Renal cortical epithelial cell (primary cell): ENCODE data around the gene VPS8. TPM values are rescaled to one million over a fixed set of nuclear protein-coding genes. Genes with fewer than 3 reads are reported as not detected.

Experiments
- DNase-seq: peaks from one replicate; pipeline ENCODE4 v3.0.0-alpha.2; 2011; ENCODE audit warnings: low read depth
- total RNA-seq: library from RNA; depleted of rRNA; stranded (reverse); fragments of >200 nt; gene quantifications from 2 replicates; pipeline ENCODE4 v1.2.3, GENCODE V29; 2014

The VPS8 gene
- total RNA-seq, 1 donor from 2014 or later, result 67.8 TPM

GRCh38 chr3:184811034-184811433 lies 932 bp upstream of the VPS8 start:
- DNase-seq, result no peak

- no peak for DNase-seq
These were observed 335 bp upstream of the VPS8 start for GRCh38 chr3:184811663-184811998.

DNA sequence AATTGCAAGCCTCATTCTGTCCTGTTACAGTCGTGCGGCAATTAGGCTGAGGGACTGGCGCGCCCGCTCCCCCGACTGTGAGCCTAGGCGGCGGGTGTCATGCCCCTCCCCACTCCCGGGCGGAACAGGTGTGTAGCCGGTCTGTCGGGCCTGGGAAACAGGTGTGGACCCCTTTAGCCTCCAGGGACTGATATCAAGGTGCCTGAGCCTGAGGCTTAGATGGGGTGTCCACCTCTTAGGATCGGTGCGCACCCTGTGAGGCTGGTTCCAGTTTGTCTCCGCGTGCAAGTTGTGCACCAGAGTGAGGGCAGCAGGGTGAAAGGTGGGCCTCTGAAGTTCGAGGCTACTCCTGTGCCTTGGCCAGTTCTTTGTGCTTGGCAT lies 686 bp downstream of the VPS8 start:
- DNase-seq, result no peak

DNA sequence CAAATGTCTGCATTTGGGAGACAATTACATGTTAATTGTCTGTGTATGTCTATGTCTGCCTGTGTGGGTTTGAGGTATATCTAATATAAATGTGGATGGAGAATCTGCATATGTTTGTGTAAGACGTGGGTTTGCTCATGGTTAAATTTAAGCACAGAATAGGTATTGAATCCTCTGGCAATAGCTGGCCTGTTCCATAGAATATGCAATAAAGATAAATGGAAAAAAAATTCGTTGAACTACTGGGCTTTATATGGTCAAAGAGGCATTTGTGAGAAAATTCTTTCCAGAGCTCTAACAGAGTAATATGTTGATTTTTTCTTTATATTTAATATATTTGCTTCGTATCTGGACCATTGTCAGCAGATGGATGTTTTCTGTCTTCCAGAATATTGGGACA lies 1.4 kb downstream of the VPS8 start:
- DNase-seq, result no peak

DNA sequence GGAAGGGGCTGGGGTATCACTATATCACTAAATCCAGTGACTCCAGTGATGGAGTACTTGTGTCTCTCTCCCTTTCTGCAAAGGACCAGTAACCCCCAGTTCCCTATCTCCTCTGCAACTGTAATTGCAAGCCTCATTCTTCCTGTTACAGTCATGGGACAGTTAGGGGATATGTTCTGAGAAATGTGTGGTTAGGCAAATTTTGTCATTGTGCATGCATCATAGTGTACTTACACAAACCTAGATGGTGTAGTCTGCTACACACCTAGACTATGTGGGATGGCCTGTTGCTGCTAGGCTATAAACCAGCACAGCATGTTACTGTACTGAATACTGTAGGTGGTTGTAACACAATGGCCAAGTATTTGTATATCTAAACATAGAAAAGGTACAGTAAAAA lies 2.2 kb downstream of the VPS8 start:
- DNase-seq, result no peak

DNA sequence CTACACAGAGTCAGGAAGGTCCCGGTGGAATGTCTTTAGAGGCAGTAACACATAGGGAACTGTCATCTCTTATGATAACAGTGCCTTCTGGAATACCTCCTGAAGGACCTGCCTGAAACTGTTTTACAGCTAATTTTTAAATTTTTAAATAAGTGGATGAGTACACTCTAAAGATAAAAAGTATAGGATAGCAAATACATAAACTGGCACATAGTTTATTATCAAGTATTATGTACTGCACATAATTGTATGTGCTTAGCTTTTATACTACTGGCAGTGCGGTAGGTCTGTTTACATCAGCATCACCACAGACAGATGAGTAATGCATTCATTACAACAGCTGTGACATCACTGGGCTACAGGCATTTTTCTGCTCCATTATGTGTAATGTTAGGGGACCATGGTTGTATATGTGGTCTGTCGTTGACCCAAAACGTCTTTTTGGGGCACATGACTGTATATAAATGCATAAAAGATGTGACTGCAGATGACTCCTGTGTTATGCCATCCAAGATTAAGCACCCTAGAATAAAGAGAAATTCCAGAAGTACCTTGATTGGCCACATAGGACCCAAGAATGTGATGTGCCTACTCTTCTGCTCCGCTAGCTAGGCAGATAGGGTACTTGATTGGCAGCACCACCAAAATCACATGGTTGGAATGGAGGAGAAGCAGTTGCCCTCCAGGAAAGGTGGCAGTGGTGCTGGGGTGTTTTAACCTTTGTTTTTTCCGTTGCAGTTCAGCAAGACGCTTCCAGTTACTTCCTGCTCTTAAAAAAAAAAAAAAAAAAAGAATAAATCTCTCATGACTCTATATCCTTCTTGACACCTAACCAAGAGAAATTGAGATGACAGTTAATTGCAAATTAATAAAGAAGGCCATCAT lies 3.3 kb downstream of the VPS8 start:
- DNase-seq, result peak; percentile 13

DNA sequence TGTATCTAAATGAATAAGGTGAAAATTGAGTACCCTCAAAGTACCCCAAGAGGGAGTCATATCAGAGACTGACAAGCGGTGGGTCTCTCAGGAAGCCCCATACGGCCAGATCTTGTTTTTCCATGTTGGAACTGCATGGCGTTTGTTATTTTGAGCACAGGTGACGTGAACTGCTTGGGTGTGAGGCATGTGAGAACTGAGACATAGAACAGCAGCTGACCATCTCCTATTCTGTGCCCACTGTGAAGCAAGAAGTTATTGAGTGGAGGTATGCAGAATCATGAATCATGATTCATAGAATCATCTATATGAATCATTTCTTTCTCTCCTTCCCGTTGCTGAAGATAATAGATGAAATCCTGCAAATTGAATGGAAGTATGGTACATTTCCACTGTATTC lies 4.6 kb downstream of the VPS8 start:
- DNase-seq, result no peak

DNA sequence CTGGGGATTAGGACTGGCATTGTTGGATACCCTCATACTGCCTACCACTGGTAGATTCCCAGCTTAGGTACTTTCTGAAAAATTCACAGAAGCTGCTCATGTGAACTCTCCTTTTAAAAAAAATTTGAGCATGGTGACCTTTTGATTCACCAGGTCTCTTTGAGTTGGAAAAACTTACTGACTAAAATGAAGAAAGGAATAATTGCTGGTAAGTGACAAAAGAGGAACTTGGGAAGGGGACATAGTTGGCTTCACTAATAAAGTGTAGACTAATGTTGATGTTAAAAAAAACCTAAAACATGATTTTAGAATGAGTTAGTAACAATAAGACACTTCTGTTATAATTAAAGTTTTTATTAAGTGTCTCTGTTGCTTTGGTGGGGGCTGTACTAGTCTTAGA lies 8.6 kb downstream of the VPS8 start:
- DNase-seq, result no peak

- DNase-seq, result no peak
These were observed 9.1 kb downstream of the VPS8 start for GRCh38 chr3:184821034-184821433.

DNA sequence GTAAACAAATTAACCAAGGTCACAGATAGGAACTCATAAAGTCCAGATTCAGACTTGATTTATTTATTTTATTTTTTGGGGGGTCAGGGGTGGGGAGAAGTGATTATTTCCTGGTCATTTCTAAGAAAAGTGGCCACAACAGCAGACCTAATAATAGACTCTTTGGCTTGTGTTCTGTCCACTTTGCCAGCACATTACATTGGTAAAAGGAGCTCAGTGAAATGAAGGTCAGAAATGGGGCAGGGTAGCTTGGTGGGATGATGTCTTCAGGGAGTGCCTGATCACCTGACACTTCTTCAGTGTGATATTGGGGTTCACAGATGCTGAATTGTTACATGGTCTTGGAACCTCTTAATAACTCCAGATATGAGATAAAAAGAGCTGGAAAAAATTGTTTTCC lies 10.1 kb downstream of the VPS8 start:
- no peak for DNase-seq

DNA sequence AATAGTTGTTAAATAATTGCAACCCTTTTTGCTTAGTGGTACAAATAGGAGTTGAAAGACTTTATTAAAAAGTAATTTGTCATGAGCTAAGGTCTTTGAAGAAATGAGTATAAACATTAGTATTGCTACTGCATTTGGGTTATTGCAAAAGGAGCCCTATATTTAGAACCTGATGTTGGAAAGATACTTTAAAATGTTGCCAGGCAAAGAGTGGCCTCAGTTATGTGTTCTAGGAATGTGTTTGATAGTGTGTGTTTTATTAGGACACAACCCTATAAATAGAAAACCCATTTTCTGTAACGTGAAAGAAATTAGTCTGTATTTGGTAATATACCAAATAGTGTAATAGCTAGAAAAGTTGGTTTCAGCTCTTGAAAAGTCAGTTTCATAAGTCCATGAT lies 10.7 kb downstream of the VPS8 start:
- DNase-seq, result no peak

- no peak for DNase-seq
These were observed 12.0 kb downstream of the VPS8 start for GRCh38 chr3:184823990-184824389.

DNA sequence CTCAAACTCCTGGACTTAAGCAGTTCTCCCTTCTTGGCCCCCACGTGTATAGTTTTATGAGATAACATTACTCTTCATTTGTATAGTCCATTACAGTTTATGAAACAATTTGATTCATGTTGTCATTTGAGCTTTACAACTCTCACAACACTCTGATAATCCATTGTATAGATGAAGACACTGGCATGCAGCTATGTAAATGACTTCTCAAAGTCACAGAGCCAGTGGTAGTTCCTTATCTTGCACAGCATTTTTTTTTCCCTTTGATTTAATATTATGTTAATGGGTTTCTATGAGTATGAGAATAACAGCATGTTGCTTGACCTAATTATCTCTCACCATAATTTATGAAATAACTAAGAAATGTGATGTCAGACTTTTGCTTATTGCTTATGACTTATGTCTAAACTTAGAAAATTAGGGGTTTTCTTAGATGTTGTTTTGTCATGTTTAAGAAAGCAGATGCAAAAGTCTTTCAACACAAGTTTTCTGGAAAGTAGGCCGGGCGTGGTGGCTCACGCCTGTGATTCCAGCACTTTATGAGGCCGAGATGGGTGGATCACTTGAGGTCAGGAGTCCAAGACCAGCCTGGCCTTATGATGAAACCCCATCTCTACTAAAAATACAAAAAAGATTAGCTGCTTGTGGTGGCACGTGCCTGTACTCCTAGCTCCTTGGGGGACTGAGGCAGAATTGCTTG lies 13.3 kb downstream of the VPS8 start:
- DNase-seq, result no peak

- no peak for DNase-seq
These were observed 15.6 kb downstream of the VPS8 start for GRCh38 chr3:184827572-184827971.

- DNase-seq, result no peak
These were observed 20.1 kb downstream of the VPS8 start for GRCh38 chr3:184832044-184832443.

DNA sequence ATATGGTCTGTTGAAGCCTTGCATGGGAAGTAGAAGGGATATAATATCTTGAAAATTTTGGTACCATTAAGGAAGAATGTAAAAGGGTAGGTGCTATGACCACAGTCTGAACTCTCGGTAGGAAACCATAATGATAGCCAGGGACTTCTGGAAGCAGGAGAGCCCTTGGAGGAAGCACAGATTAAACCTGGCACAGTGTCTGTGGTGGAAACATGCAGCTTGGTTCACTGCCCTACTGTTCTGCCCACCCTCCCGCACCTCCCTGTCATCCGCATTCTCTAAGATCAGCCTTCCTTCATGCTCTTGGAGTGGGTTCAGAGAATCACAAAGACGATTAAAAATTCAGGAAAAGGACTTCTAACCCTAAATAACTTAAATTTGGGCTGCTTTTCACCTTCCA lies 20.9 kb downstream of the VPS8 start:
- DNase-seq, result no peak

- DNase-seq, result no peak
These were observed 24.3 kb downstream of the VPS8 start for GRCh38 chr3:184836090-184836822.

GRCh38 chr3:184842433-184842832 lies 30.5 kb downstream of the VPS8 start:
- no peak for DNase-seq

DNA sequence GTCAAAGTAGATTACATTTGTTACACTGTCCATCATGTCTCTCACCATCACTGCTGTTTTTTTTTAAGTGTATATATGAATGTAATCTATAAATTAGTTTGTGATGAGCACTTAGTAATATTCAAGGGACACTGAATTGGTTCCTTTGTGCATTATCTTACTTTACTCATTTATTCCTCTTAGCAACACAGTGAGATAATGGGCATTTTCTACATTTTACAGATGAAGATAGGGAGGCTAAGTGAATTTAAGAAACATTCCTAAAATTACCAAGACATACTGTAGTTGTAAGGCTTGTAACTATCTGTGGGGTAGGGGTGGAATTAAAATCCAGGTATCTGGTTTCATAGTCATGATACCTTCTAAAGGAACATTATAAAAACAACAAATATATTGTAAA lies 33.9 kb downstream of the VPS8 start:
- DNase-seq, result no peak

- no peak for DNase-seq
These were observed 34.5 kb downstream of the VPS8 start for GRCh38 chr3:184846496-184846895.

DNA sequence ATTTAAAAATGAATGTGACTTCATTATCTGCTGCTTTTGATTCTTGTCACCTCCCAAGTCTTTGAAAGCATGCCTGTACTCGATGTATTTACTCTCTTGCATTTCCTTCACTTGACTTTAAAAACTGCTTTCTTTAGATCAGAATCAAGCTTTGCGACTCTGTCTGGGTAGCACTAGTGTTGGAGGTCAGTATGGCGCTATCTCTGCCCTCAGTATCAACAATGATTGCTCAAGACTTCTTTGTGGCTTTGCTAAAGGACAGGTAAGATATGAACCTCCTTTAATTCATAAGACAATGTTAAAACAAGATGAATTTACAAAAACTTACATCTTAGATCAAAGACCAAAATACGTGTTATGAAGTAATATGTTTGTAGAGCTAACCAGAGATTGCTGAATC lies 37.0 kb downstream of the VPS8 start:
- no peak for DNase-seq

GRCh38 chr3:184850201-184850600 lies 38.2 kb downstream of the VPS8 start:
- no peak for DNase-seq

DNA sequence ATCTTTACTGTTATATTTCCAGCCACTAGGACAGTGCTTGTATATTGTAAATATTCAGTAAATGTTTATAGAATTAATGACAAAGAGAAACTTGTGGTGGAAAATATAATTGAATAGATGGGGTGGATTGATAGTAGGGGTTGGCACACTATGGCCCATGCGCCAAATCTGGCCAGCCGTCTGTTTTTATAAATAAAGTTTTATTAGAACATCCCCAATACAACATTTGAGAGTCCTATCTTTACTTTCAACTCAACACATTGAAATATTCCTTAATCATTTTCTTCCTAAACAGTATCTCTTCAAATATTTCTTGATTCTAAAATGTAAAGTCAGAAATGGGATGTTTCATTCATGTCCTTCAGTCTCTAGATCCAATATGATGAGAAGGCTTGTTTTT lies 45.1 kb downstream of the VPS8 start:
- DNase-seq, result no peak
